K562 (cell line): Measurements from ENCODE around the gene CHD1L. TPM values are rescaled to one million over a fixed set of nuclear protein-coding genes. Genes with fewer than 3 reads are reported as not detected.

Source experiments
- ATAC-seq: fragments of 200-7000 bp; cut with Tn5 transposase; 3 replicates; pipeline ENCODE4 v1.9.1; 2020; ENCODE audit warnings: moderate library complexity
- BruUV-seq: library from RNA; stranded (reverse); fragments of 400-500 nt; replicated peaks from 2 replicates; lab custom pipeline; 2021; lab: Mats Ljungman, UMichigan
- CTCF ChIA-PET: fragments of 300-600 bp; formaldehyde crosslinking; extraction: SDS; loops from one replicate; lab custom pipeline; 2021; ENCODE audit warnings: low intra/inter-chr PET ratio; lab: Yijun Ruan, JAX
- POLR2A ChIA-PET: fragments of 300-600, 350-650 bp; sonication (Branson Sonifier 250); formaldehyde crosslinking; extraction: SDS; loops from one replicate; lab custom pipeline; 2021; ENCODE audit warnings: antibody characterized with exemption, inconsistent platforms; lab: Yijun Ruan, JAX
- DNase-seq, 4 experiments: peaks; one replicate each; pipeline versions ENCODE4 v3.0.0 to v3.0.0-alpha.2; 2011 to 2018; ENCODE audit warnings: low spot score in 3 of 4, mixed read lengths in 3 of 4; ENCODE audit errors: extremely low read depth in 1 of 4
- FAIRE-seq: peaks from 2 replicates; lab custom pipeline; 2011; peaks lifted over from hg19 to GRCh38; lab: Jason Lieb, UNC
- H2AFZ ChIP-seq: 2 replicates; pipeline ENCODE4 v1.6.0; 2011; ENCODE audit warnings: low read depth, low read length, control low read depth, inconsistent platforms
- H3K27ac ChIP-seq: fragments of 200-600 bp; 3 replicates; pipeline ENCODE4 v1.8.0; 2011; ENCODE audit warnings: low read depth, mild to moderate bottlenecking, control low read depth, inconsistent platforms, low read length, moderate library complexity, mixed read lengths; ENCODE audit errors: extremely low read depth
- H3K27me3 ChIP-seq, 2 experiments: fragments of 300-600 bp in 1 of 2; 2 replicates in 1 of 2; 3 replicates in 1 of 2; pipeline versions ENCODE4 v1.6.0 to v1.8.0; 2011; ENCODE audit warnings: inconsistent platforms in 2 of 2, low read length in 2 of 2, mild to moderate bottlenecking in 1 of 2, mixed read lengths in 1 of 2, moderate library complexity in 1 of 2; ENCODE audit not compliant: control insufficient read depth in 2 of 2, insufficient read depth in 2 of 2
- H3K36me3 ChIP-seq: fragments of 300-600 bp; 3 replicates; pipeline ENCODE4 v1.8.0; 2011; ENCODE audit warnings: mild to moderate bottlenecking, low read length, inconsistent platforms; ENCODE audit not compliant: control insufficient read depth, insufficient read depth
- H3K4me1 ChIP-seq, 2 experiments: fragments of 200-600 bp in 1 of 2; replicated peaks in 1 of 2; 2 replicates in 1 of 2; 3 replicates in 1 of 2; pipeline versions ENCODE4 v1.5.1 to v1.8.0; 2011; ENCODE audit warnings: inconsistent platforms in 2 of 2, low read length in 2 of 2, mild to moderate bottlenecking in 1 of 2, mixed read lengths in 1 of 2, moderate library complexity in 1 of 2; ENCODE audit not compliant: control insufficient read depth in 2 of 2, insufficient read depth in 2 of 2
- H3K4me2 ChIP-seq: 2 replicates; pipeline ENCODE4 v1.6.1; 2011; ENCODE audit warnings: low read length, control low read depth, inconsistent platforms, mixed read lengths; ENCODE audit not compliant: insufficient read depth
- H3K4me3 ChIP-seq: fragments of 200-600 bp; sonication (generic), shearing (Covaris generic); 2 replicates; pipeline ENCODE4 v1.5.1; 2016; ENCODE audit warnings: control low read depth, inconsistent platforms
- H3K79me2 ChIP-seq: fragments of 200-600 bp; 3 replicates; pipeline ENCODE4 v1.8.0; 2011; ENCODE audit warnings: low read length, inconsistent platforms; ENCODE audit not compliant: control insufficient read depth, insufficient read depth
- H3K9ac ChIP-seq, 2 experiments: 2 replicates each; pipeline versions ENCODE4 v1.6.0 to v1.6.1; 2011; ENCODE audit warnings: low read depth in 2 of 2, low read length in 2 of 2, control low read depth in 1 of 2, inconsistent platforms in 1 of 2, mild to moderate bottlenecking in 1 of 2, mixed read lengths in 1 of 2; ENCODE audit not compliant: insufficient read depth in 1 of 2
- H3K9me1 ChIP-seq: one replicate; pipeline ENCODE4 v1.6.0; 2011; ENCODE audit warnings: inconsistent platforms, mild to moderate bottlenecking, low read length, moderate library complexity; ENCODE audit not compliant: control insufficient read depth, insufficient read depth
- H3K9me3 ChIP-seq: replicated peaks from 2 replicates; pipeline ENCODE4 v1.5.1; 2011; ENCODE audit warnings: low read depth, low read length, inconsistent platforms; ENCODE audit not compliant: control insufficient read depth, insufficient read depth
- H4K20me1 ChIP-seq: replicated peaks from 2 replicates; pipeline ENCODE4 v1.6.1; 2011; ENCODE audit warnings: low read length, inconsistent platforms, mixed read lengths; ENCODE audit not compliant: control insufficient read depth, insufficient read depth
- BCOR ChIP-seq: fragments of 450-650 bp; IDR thresholded peaks from 2 replicates; pipeline ENCODE4 v1.6.1; 2016
- ELF1 ChIP-seq: fragments of 200-800 bp; sonication (Bioruptor generic); IDR thresholded peaks from 2 replicates; pipeline ENCODE4 v1.6.1; 2016; ENCODE audit warnings: missing genetic modification characterization, missing compliant biosample characterization
- HES1 ChIP-seq: fragments of 450-650 bp; IDR thresholded peaks from 2 replicates; pipeline ENCODE4 v1.6.1; 2016; ENCODE audit warnings: low read depth, mild to moderate bottlenecking, moderate library complexity
- HEY1 ChIP-seq: fragments of 250-450 bp; sonication (Bioruptor Pico); IDR thresholded peaks from 2 replicates; pipeline ENCODE4 v1.5.0; 2020; ENCODE audit warnings: mild to moderate bottlenecking, moderate library complexity, borderline replicate concordance
- MYNN ChIP-seq, 2 experiments: sonication (generic); formaldehyde crosslinking in 1 of 2; IDR thresholded peaks; 2 replicates each; pipeline versions ENCODE4 v1.5.0 to v1.6.1; 2016 to 2020; ENCODE audit warnings: antibody characterized with exemption in 1 of 2, missing genetic modification reagents in 1 of 2
- NCOA4 ChIP-seq: fragments of 450-650 bp; IDR thresholded peaks from 2 replicates; pipeline ENCODE4 v1.6.1; 2018; ENCODE audit warnings: mild to moderate bottlenecking; ENCODE audit not compliant: partially characterized antibody
- SFPQ ChIP-seq: fragments of 200-400 bp; formaldehyde crosslinking; IDR thresholded peaks from 2 replicates; pipeline ENCODE4 v1.6.1; 2017; ENCODE audit warnings: mild to moderate bottlenecking, low read depth, low read length, moderate library complexity
- SNIP1 ChIP-seq: fragments of 450-650 bp; IDR thresholded peaks from 2 replicates; pipeline ENCODE4 v1.7.1; 2017; ENCODE audit warnings: low read depth, mild to moderate bottlenecking
- ZNF282 ChIP-seq: sonication (generic); formaldehyde crosslinking; IDR thresholded peaks from 2 replicates; pipeline ENCODE4 v1.8.1; 2023; ENCODE audit warnings: missing genetic modification reagents
- WGBS: fragments of 100-300 bp; shearing (Covaris generic); methylation state at CpG from one replicate; pipeline ENCODE4 v1.1.6; 2016; ENCODE audit warnings: low coverage, mixed read lengths; ENCODE audit not compliant: insufficient coverage; ENCODE audit errors: missing lambda C conversion rate; 5-methylcytosine and 5-hydroxymethylcytosine counted together
- in situ Hi-C: fragments of 300-500 bp; cut with MboI; formaldehyde crosslinking; loops from 4 replicates; pipeline ENCODE4 v1.15.0; 2018; ENCODE audit warnings: inconsistent platforms, mixed read lengths
- intact Hi-C: fragments of 100-400 bp; cut with micrococcal nuclease; formaldehyde crosslinking; loops from 2 replicates; pipeline ENCODE4 v1.14.2; 2022
- polyA plus RNA-seq, 8 experiments: library from polyadenylated mRNA; depleted of rRNA in 4 of 8; stranded (reverse) in 5 of 8; unstranded in 3 of 8; fragments of >200 nt; fragmentation: Nextera tagmentation in 2 of 8; fragmentation: Illumina TruSeq in 1 of 8; extraction: Ambion mirVana in 2 of 8; extraction: Trizol in 1 of 8; gene quantifications; 2 replicates each; pipeline versions ENCODE4 v1.2.1 to v1.2.3, GENCODE V29; 2011 to 2014; ENCODE audit warnings: inconsistent platforms in 1 of 8, missing spikeins in 1 of 8
- total RNA-seq, 7 experiments: library from RNA; depleted of rRNA in 6 of 7; stranded (reverse); fragments of >200 nt in 6 of 7; fragmentation: Illumina TruSeq in 2 of 7; extraction: Trizol in 2 of 7; gene quantifications; 2 replicates each; pipeline versions ENCODE4 v1.2.1 to v1.2.3, GENCODE V29; 2011 to 2021; ENCODE audit warnings: low replicate concordance in 1 of 7

CHD1L gene
- total and polyA plus RNA-seq, 9 of the 15 experiments (the other 6 are each of a cell fraction or from before 2014, with no cell fraction given) = 25.0 to 93.3 (median 59.1) TPM

- WGBS = 0% methylated on average over 3 of the region's 3 CpGs
Observed at GRCh38 chr1:147204080-147204479, 38.4 kb upstream of the CHD1L start.

More at GRCh38 chr1:147204080-147204479, 38.4 kb upstream of the CHD1L start:
- CTCF ChIA-PET = no interaction called here
- TF ChIP-seq HES1 = no peak
- TF ChIP-seq MYNN (IDR thresholded peaks at IDR 0.05) = no peak
- no peak for TF ChIP-seq MYNN (CRISPR knock-in tag; IDR thresholded peaks at IDR 0.05)
- no peak for TF ChIP-seq ZNF282 (CRISPR knock-in tag)
- TF ChIP-seq SNIP1 = no peak
- TF ChIP-seq BCOR = no peak
- TF ChIP-seq ELF1 (tag) = no peak
- no peak for TF ChIP-seq NCOA4
- no peak for TF ChIP-seq HEY1 (CRISPR knock-in tag)
- no peak for TF ChIP-seq SFPQ
- H3K9me3 ChIP-seq = no peaks in the 10 kb centered on the region
- no peaks in the 10 kb centered on the region for H3K4me1 ChIP-seq
- H3K4me2 ChIP-seq = no peak overlapping the region
- H3K27ac ChIP-seq = no peak overlapping the region
- ATAC-seq (no peak), FAIRE-seq (no peak), DNase-seq (no peak)
- H3K9ac ChIP-seq = no peak overlapping the region
- no peak overlapping the region for H2AFZ ChIP-seq
- H4K20me1 ChIP-seq = no peaks in the 10 kb centered on the region
- H3K9me1 ChIP-seq = no peaks in the 10 kb centered on the region
- H3K4me3 ChIP-seq = no peak overlapping the region
- H3K27me3 ChIP-seq = peaks cover 5 to 8% of the 10 kb centered on the region in 2 experiments; a peak in 4 of 5 replicates
- intact Hi-C loops (no loop called here), in situ Hi-C loops (no loop called here)
- no peaks in the 10 kb centered on the region for H3K36me3 ChIP-seq
- H3K79me2 ChIP-seq = no peaks in the 10 kb centered on the region
- POLR2A ChIA-PET = no interaction called here
- no TSS peak for BruUV-seq
